Neuronal stem cell (in vitro differentiated cells): Measurements from ENCODE around the gene UBXN7.
"Not testable (repeated sequence)": the region's sequence is repeated elsewhere in the genome, so short reads cannot be mapped to it uniquely, and the experiment has no call there.

ENCODE experiments used
- DNase-seq: peaks from one replicate; pipeline ENCODE4 v3.0.0-alpha.2; 2013; ENCODE audit warnings: low spot score
- H2AFZ ChIP-seq: one replicate; pipeline ENCODE4 v1.6.1; 2013; ENCODE audit warnings: mild to moderate bottlenecking, low read length, inconsistent platforms
- H2AK5ac ChIP-seq: 2 replicates; pipeline ENCODE4 v1.6.1; 2013; ENCODE audit warnings: low read depth, mild to moderate bottlenecking, inconsistent platforms, low read length, moderate library complexity, mixed read lengths
- H2BK120ac ChIP-seq: 2 replicates; pipeline ENCODE4 v1.6.1; 2013; ENCODE audit warnings: low read depth, mild to moderate bottlenecking, inconsistent platforms, low read length, moderate library complexity, mixed read lengths
- H2BK12ac ChIP-seq: one replicate; pipeline ENCODE4 v1.6.1; 2013; ENCODE audit warnings: low read length, inconsistent platforms
- H2BK15ac ChIP-seq: 2 replicates; pipeline ENCODE4 v1.6.1; 2013; ENCODE audit warnings: mild to moderate bottlenecking, low read length, inconsistent platforms, mixed read lengths
- H2BK5ac ChIP-seq: one replicate; pipeline ENCODE4 v1.6.1; 2013; ENCODE audit warnings: inconsistent platforms, mild to moderate bottlenecking, low read length, moderate library complexity
- H3K14ac ChIP-seq: one replicate; pipeline ENCODE4 v1.6.1; 2013; ENCODE audit warnings: low read length, inconsistent platforms
- H3K18ac ChIP-seq: 2 replicates; pipeline ENCODE4 v1.6.1; 2013; ENCODE audit warnings: low read length, inconsistent platforms
- H3K23ac ChIP-seq: 2 replicates; pipeline ENCODE4 v1.6.1; 2013; ENCODE audit warnings: low read depth, mild to moderate bottlenecking, mixed read lengths, low read length, inconsistent platforms; ENCODE audit not compliant: poor library complexity
- H3K27ac ChIP-seq: replicated peaks from 3 replicates; pipeline ENCODE4 v1.5.1; 2013; ENCODE audit warnings: low read length, inconsistent platforms
- H3K27me3 ChIP-seq, 3 experiments: 2 replicates each; pipeline ENCODE4 v1.6.1; 2013; ENCODE audit warnings: low read length in 3 of 3, mild to moderate bottlenecking in 2 of 3, inconsistent platforms in 1 of 3, low read depth in 1 of 3, mixed read lengths in 1 of 3, moderate library complexity in 1 of 3; ENCODE audit not compliant: control insufficient read depth in 3 of 3, insufficient read depth in 3 of 3
- H3K36me3 ChIP-seq, 2 donors: replicated peaks in 1 of 2; 2 replicates each; pipeline ENCODE4 v1.6.1; 2013; ENCODE audit warnings: low read length in 2 of 2; ENCODE audit not compliant: control insufficient read depth in 2 of 2, insufficient read depth in 2 of 2
- H3K4ac ChIP-seq: 2 replicates; pipeline ENCODE4 v1.6.1; 2013; ENCODE audit warnings: inconsistent platforms, mild to moderate bottlenecking, low read length, moderate library complexity
- H3K4me1 ChIP-seq, 2 donors: 1 replicate in 1 of 2; 2 replicates in 1 of 2; pipeline ENCODE4 v1.6.1; 2013; ENCODE audit warnings: low read length in 2 of 2, low read depth in 1 of 2; ENCODE audit not compliant: control insufficient read depth in 2 of 2, insufficient read depth in 1 of 2
- H3K4me2 ChIP-seq: one replicate; pipeline ENCODE4 v1.6.1; 2013; ENCODE audit warnings: mild to moderate bottlenecking, low read length, inconsistent platforms; ENCODE audit not compliant: insufficient read depth, poor library complexity, severe bottlenecking
- H3K4me3 ChIP-seq, 2 donors: 2 replicates each; pipeline ENCODE4 v1.5.1; 2013; ENCODE audit warnings: low read length in 2 of 2, mild to moderate bottlenecking in 2 of 2, inconsistent platforms in 1 of 2, moderate library complexity in 1 of 2
- H3K79me1 ChIP-seq: one replicate; pipeline ENCODE4 v1.6.1; 2013; ENCODE audit warnings: low read depth, mild to moderate bottlenecking, inconsistent platforms, low read length, moderate library complexity
- H3K9ac ChIP-seq: one replicate; pipeline ENCODE4 v1.6.1; 2013; ENCODE audit warnings: mild to moderate bottlenecking, low read depth, low read length, inconsistent platforms; ENCODE audit not compliant: poor library complexity
- H3K9me3 ChIP-seq, 2 donors: replicated peaks in 1 of 2; 2 replicates each; pipeline versions ENCODE3 to v1.6.1; 2013; ENCODE audit warnings: low read length in 2 of 2, mild to moderate bottlenecking in 2 of 2, inconsistent platforms in 1 of 2, low read depth in 1 of 2, mixed read lengths in 1 of 2, moderate library complexity in 1 of 2; ENCODE audit not compliant: control insufficient read depth in 2 of 2, insufficient read depth in 1 of 2
- H4K8ac ChIP-seq: one replicate; pipeline ENCODE4 v1.6.1; 2013; ENCODE audit warnings: low read depth, mild to moderate bottlenecking, inconsistent platforms, low read length, moderate library complexity
- H4K91ac ChIP-seq: one replicate; pipeline ENCODE4 v1.6.1; 2013; ENCODE audit warnings: low read length, low read depth, mild to moderate bottlenecking, inconsistent platforms; ENCODE audit not compliant: poor library complexity
- WGBS, 2 donors: extraction: QIAGEN DNeasy Blood & Tissue Kit; methylation state at CpG; one replicate each; pipeline ENCODE4 v1.1.7; 2013; ENCODE audit warnings: missing lambda C conversion rate in 2 of 2, mixed read lengths in 1 of 2; ENCODE audit not compliant: insufficient read length in 2 of 2, insufficient replicate concordance in 1 of 2; ENCODE audit errors: extremely low coverage in 2 of 2; 5-methylcytosine and 5-hydroxymethylcytosine counted together

Gene UBXN7

DNA sequence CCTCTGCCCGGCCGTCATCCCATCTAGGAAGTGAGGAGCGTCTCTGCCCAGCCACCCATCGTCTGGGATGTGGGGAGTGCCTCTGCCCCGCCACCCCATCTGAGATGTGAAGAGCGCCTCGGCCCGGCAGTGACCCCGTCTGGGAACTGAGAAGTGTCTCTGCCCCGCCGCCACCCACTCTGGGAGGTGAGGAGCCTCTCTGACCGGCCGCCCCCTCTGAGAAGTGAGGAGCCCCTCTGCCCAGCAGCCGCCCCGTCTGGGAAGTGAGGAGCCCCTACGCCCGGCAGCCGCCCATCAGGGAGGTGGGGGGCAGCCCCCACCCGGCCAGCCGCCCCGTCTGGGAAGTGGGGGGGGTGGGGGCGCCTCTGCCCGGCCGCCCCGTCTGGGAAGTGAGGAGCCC is 46.8 kb downstream of the UBXN7 start:
- not testable (repeated sequence) for DNase-seq, H3K23ac ChIP-seq

DNA sequence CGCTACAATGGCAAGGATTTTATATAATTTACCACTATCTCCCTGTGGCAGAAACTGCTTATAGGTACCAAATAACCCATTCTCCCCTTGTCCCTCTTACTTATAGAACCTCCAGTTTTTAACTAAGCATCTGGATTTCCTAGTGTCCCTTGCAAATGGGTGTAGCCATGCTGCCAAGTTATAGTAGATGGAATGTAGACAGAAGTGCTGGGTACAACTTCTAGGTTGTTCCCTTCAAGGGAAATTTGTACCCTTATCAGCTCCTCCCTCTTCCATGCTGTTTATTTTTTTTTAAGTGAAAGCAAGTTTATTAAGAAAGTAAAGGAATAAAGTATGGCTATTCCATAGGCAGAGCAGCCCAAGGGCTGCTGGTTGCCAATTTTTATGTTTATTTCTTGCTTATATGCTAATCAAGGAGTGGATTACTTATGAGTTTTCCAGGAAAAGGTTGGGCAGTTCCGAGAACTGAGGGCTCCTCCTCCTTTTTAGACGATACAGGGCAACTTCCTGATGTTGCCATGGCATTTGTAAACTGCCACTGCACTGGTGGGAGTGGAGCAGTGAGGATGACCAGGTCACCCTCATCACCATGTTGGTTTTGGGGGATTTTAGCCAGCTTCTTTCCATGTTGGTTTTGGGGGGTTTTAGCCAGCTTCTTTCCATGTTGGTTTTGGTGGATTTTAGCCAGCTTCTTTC is 53.9 kb downstream of the UBXN7 start:
- Histone ChIP-seq H2AK5ac (no peak overlapping the region), H3K9ac (no peak overlapping the region), H2BK120ac (no peak overlapping the region), H3K18ac (no peak overlapping the region), H3K4me2 (no peak overlapping the region), H3K4me3 (no peak overlapping the region), H3K23ac (no peak overlapping the region), H3K4me1 (no peaks in the 10 kb centered on the region), H2AFZ (no peak overlapping the region), H3K27me3 (no peaks in the 10 kb centered on the region), H2BK15ac (no peak overlapping the region), H3K4ac (no peak overlapping the region), H2BK5ac (no peak overlapping the region), H2BK12ac (no peak overlapping the region), H4K8ac (no peak overlapping the region), H4K91ac (no peak overlapping the region), H3K14ac (no peak overlapping the region), H3K9me3 (peaks cover 0 to 13% of the 10 kb centered on the region in 2 donors), H3K79me1 (peaks cover 2% of the 10 kb centered on the region), H3K36me3 (peaks cover 7 to 51% of the 10 kb centered on the region in 2 donors), H3K27ac (no peak overlapping the region)
- WGBS, 2 donors, result no CpG with 5 or more reads among the region's 3 CpGs
- no peak for DNase-seq

More for the DNA sequence above, 46.8 kb downstream of the UBXN7 start:
- not testable (repeated sequence) for H2AK5ac ChIP-seq, H3K79me1 ChIP-seq, H2AFZ ChIP-seq, H3K4me3 ChIP-seq, H2BK120ac ChIP-seq, H3K9ac ChIP-seq, H2BK12ac ChIP-seq, H4K91ac ChIP-seq, H3K4me1 ChIP-seq, H3K4me2 ChIP-seq, H4K8ac ChIP-seq, H2BK15ac ChIP-seq, H3K27me3 ChIP-seq, H3K18ac ChIP-seq, H2BK5ac ChIP-seq, H3K27ac ChIP-seq, H3K14ac ChIP-seq, H3K4ac ChIP-seq
- Histone ChIP-seq H3K36me3 (peaks cover 14 to 36% of the 10 kb centered on the region in 2 donors), H3K9me3 (peaks cover 0 to 23% of the 10 kb centered on the region in 2 donors)
- WGBS, 2 donors, result no CpG with 5 or more reads among the region's 25 CpGs

DNA sequence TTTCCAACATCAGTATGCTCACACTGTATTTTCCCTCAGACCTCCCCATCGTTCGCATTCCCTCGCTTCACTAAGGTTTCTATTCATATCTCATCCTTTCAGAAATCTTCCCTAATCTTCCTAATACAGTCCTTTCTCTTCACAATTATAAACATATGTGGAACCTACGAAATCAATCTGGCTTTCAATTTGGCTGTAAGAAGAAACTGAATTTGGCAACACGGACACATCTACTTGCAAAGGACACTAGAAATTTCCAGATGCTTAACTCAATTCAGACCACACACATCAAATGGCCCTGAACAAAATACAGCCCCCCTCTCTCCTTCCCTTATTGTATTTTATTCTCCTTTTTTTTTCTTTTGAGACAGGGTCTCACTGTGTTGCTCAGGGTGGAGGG is 54.9 kb downstream of the UBXN7 start:
- Histone ChIP-seq H3K9me3 (peaks cover 0 to 13% of the 10 kb centered on the region in 2 donors), H3K79me1 (peaks cover 2% of the 10 kb centered on the region), H3K9ac (no peak overlapping the region), H2BK12ac (no peak overlapping the region), H3K36me3 (peaks cover 7 to 60% of the 10 kb centered on the region in 2 donors), H3K4me2 (no peak overlapping the region), H3K23ac (no peak overlapping the region), H2BK120ac (no peak overlapping the region), H4K91ac (no peak overlapping the region), H3K4ac (no peak overlapping the region), H3K4me1 (no peaks in the 10 kb centered on the region), H3K18ac (no peak overlapping the region), H3K14ac (no peak overlapping the region), H4K8ac (no peak overlapping the region), H3K27ac (no peak overlapping the region), H2AFZ (no peak overlapping the region), H2BK15ac (no peak overlapping the region), H2AK5ac (no peak overlapping the region), H3K4me3 (no peak overlapping the region), H2BK5ac (no peak overlapping the region), H3K27me3 (no peaks in the 10 kb centered on the region)
- WGBS, 2 donors, result 100% methylated on average over 3 of the region's 5 CpGs; no CpG with 5 or more reads in 1 of the 2 donors
- no peak for DNase-seq

DNA sequence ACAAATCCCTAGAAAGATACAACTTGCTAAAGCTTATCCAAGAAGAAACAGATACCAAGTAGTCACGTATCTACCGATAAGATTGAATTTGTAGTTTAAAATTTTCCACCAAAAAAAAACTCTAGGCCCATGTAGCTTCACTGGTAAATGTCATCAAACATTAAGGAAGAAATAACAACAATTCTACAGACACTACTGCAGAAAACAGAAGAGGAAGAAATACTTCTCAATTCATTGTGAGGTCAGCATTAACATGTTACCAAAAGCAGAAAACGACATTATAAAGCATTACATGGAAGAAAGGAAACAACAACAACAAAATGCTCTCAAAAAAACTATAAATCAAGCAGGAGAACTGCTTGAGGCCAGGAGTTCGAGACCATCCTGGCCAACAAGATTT is 66.5 kb downstream of the UBXN7 start:
- no peaks in the 10 kb centered on the region for H3K79me1 ChIP-seq
- H3K23ac ChIP-seq, result no peak overlapping the region
- no peak overlapping the region for H2AFZ ChIP-seq
- no CpG with 5 or more reads among the region's 4 CpGs for WGBS, 2 donors
- no peak overlapping the region for H3K4me2 ChIP-seq
- no peak overlapping the region for H3K27ac ChIP-seq
- no peak overlapping the region for H3K18ac ChIP-seq
- peaks cover 22 to 96% of the 10 kb centered on the region in 2 donors for H3K36me3 ChIP-seq
- H4K91ac ChIP-seq, result no peak overlapping the region
- H4K8ac ChIP-seq, result no peak overlapping the region
- H2BK5ac ChIP-seq, result no peak overlapping the region
- no peak overlapping the region for H2AK5ac ChIP-seq
- H3K9ac ChIP-seq, result no peak overlapping the region
- H3K4me3 ChIP-seq, result no peak overlapping the region
- no peak for DNase-seq
- H3K4ac ChIP-seq, result no peak overlapping the region
- no peaks in the 10 kb centered on the region for H3K4me1 ChIP-seq
- no peak overlapping the region for H2BK15ac ChIP-seq
- no peak overlapping the region for H2BK12ac ChIP-seq
- H2BK120ac ChIP-seq, result no peak overlapping the region
- no peaks in the 10 kb centered on the region for H3K27me3 ChIP-seq
- H3K9me3 ChIP-seq, result no peaks in the 10 kb centered on the region
- no peak overlapping the region for H3K14ac ChIP-seq
